Smooth muscle cell (in vitro differentiated cells): Measurements from ENCODE around the gene RYR1. TPM values are rescaled to one million over a fixed set of nuclear protein-coding genes. Genes with fewer than 3 reads are reported as not detected.
"Not testable (repeated sequence)": the region's sequence is repeated elsewhere in the genome, so short reads cannot be mapped to it uniquely, and the experiment has no call there.

ENCODE experiments used
- DNase-seq: peaks from one replicate; lab custom pipeline; 2025; ENCODE audit not compliant: unreplicated experiment; lab: John Stamatoyannopoulos, UW
- H2AFZ ChIP-seq: fragments of 200-600 bp; sonication (generic); 2 replicates; pipeline ENCODE4 v1.6.0; 2016; ENCODE audit warnings: antibody characterized with exemption, low read depth, mild to moderate bottlenecking
- H3F3A ChIP-seq: fragments of 200-600 bp; sonication (generic); 2 replicates; pipeline ENCODE4 v1.6.0; 2017; ENCODE audit warnings: antibody characterized with exemption, low read depth
- H3K27ac ChIP-seq: fragments of 200-600 bp; sonication (generic); 2 replicates; pipeline ENCODE4 v1.5.1; 2016; ENCODE audit warnings: low read depth, mild to moderate bottlenecking
- H3K27me3 ChIP-seq: fragments of 200-600 bp; sonication (generic); 2 replicates; pipeline ENCODE4 v1.6.1; 2016; ENCODE audit warnings: low read depth, mild to moderate bottlenecking
- H3K36me3 ChIP-seq: fragments of 200-600 bp; sonication (generic); 2 replicates; pipeline ENCODE4 v1.5.1; 2016; ENCODE audit warnings: low read depth
- H3K4me1 ChIP-seq: fragments of 200-600 bp; sonication (generic); 2 replicates; pipeline ENCODE4 v1.5.1; 2016; ENCODE audit warnings: low read depth
- H3K4me2 ChIP-seq: fragments of 200-600 bp; sonication (generic); 2 replicates; pipeline ENCODE4 v1.6.0; 2016; ENCODE audit warnings: mild to moderate bottlenecking
- H3K4me3 ChIP-seq: fragments of 200-600 bp; sonication (generic); 2 replicates; pipeline ENCODE4 v1.5.1; 2016; ENCODE audit warnings: mild to moderate bottlenecking
- H3K79me2 ChIP-seq: fragments of 200-600 bp; sonication (generic); 2 replicates; pipeline ENCODE4 v1.6.0; 2016; ENCODE audit warnings: low read depth, mild to moderate bottlenecking
- H3K9ac ChIP-seq: fragments of 200-600 bp; sonication (generic); 2 replicates; pipeline ENCODE4 v1.6.0; 2016; ENCODE audit warnings: low read depth
- H3K9me3 ChIP-seq: fragments of 200-600 bp; sonication (generic); replicated peaks from 2 replicates; pipeline ENCODE4 v1.5.1; 2016; ENCODE audit warnings: low read depth
- H4K20me1 ChIP-seq: fragments of 200-600 bp; sonication (generic); 2 replicates; pipeline ENCODE4 v1.6.0; 2016; ENCODE audit warnings: low read depth
- WGBS: methylation state at CpG from one replicate; pipeline ENCODE4 v1.1.7; 2016; ENCODE audit warnings: low lambda C conversion rate; 5-methylcytosine and 5-hydroxymethylcytosine counted together
- polyA plus RNA-seq: library from polyadenylated mRNA; unstranded; fragments of >200 nt; fragmentation: Nextera tagmentation; extraction: Ambion mirVana; gene quantifications from 2 replicates; pipeline ENCODE4 v1.2.1, GENCODE V29; 2016
- total RNA-seq: library from RNA; depleted of rRNA; stranded (reverse); fragments of >200 nt; gene quantifications from 2 replicates; pipeline ENCODE4 v1.2.3, GENCODE V29; 2014
- TF ChIP-seq, protein P1 (sequence below): fragments of 200-600 bp; sonication (generic); IDR thresholded peaks from 2 replicates; pipeline ENCODE4 v1.5.1; 2017; ENCODE audit warnings: borderline replicate concordance, mild to moderate bottlenecking, antibody characterized with exemption; ENCODE audit not compliant: insufficient read depth, poor library complexity, severe bottlenecking

The RYR1 gene
- total and polyA plus RNA-seq, 2 experiments from 2014 or later = 0.31 to 0.95 TPM

DNA sequence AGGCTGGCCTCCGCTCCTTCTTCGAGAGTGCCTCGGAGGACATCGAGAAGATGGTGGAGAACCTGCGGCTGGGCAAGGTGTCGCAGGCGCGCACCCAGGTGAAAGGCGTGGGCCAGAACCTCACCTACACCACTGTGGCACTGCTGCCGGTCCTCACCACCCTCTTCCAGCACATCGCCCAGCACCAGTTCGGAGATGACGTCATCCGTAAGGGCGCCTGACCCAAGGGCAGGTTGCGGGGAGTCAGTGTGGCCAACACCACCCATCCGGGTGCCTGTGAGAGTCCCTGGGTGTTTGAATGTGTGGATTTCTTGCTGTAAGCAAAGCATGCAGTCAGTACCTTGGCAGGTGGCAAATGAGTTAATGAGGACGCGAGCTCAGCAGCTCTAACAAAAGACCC is 78.8 kb downstream of the RYR1 start:
- Histone ChIP-seq H3K9ac (no peak overlapping the region), H3K27ac (no peak overlapping the region), H3K27me3 (no peaks in the 10 kb centered on the region), H3K4me1 (no peaks in the 10 kb centered on the region), H4K20me1 (no peaks in the 10 kb centered on the region), H2AFZ (no peak overlapping the region), H3K36me3 (no peaks in the 10 kb centered on the region), H3F3A (no peaks in the 10 kb centered on the region), H3K4me3 (no peak overlapping the region), H3K4me2 (no peak overlapping the region), H3K9me3 (no peaks in the 10 kb centered on the region), H3K79me2 (no peaks in the 10 kb centered on the region)
- 96% methylated on average over 17 of the region's 19 CpGs for WGBS
- TF ChIP-seq, protein P1, sequence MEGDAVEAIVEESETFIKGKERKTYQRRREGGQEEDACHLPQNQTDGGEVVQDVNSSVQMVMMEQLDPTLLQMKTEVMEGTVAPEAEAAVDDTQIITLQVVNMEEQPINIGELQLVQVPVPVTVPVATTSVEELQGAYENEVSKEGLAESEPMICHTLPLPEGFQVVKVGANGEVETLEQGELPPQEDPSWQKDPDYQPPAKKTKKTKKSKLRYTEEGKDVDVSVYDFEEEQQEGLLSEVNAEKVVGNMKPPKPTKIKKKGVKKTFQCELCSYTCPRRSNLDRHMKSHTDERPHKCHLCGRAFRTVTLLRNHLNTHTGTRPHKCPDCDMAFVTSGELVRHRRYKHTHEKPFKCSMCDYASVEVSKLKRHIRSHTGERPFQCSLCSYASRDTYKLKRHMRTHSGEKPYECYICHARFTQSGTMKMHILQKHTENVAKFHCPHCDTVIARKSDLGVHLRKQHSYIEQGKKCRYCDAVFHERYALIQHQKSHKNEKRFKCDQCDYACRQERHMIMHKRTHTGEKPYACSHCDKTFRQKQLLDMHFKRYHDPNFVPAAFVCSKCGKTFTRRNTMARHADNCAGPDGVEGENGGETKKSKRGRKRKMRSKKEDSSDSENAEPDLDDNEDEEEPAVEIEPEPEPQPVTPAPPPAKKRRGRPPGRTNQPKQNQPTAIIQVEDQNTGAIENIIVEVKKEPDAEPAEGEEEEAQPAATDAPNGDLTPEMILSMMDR = no peak
- no peak for DNase-seq

DNA sequence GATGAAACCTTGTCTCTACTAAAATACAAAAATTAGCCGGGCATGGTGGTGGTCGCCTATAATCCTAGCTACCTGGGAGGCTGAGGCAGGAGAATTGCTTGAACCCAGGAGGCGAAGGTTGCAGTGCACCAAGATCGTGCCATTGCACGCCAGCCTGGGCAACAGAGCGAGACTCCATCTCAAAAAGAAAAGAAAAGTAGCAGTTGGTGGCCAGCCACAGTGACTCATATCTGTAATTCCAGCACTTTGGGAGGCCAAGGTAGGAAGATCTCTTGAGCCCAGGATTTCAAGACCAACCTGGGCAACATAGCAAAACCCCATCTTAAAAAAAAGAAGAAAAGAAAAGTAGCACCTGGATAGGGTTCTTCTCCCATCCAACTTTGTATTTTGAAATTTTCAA is 79.7 kb downstream of the RYR1 start:
- not testable (repeated sequence) for H3K27me3 ChIP-seq, H2AFZ ChIP-seq, H3K9me3 ChIP-seq, H3K9ac ChIP-seq, H3K4me3 ChIP-seq, H3K79me2 ChIP-seq, H3F3A ChIP-seq, H3K4me2 ChIP-seq, H4K20me1 ChIP-seq, H3K27ac ChIP-seq, H3K36me3 ChIP-seq, DNase-seq, H3K4me1 ChIP-seq
- 94% methylated on average over 6 of the region's 6 CpGs for WGBS

DNA sequence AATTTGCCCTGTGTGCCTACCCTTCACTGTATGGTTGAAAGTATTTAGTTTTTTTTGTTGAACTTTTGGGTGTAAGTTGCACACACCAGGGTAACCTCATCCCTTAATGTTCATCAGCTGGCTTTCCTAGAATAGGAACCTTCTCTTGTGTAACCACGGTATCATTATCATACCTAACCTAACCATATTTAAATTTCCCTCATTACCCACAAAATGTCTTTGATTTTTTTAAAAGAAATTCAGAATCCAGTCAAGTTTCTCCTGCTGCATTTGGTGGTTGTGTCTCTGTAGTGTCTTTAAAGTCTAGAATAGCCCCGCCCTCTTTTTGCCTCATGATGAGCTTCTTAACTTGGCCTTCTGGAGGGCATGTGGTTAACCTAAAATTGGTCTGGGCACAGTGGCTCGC is 80.3 kb downstream of the RYR1 start:
- no peaks in the 10 kb centered on the region for H4K20me1 ChIP-seq
- H3K4me2 ChIP-seq = no peak overlapping the region
- H3F3A ChIP-seq = no peaks in the 10 kb centered on the region
- no peak overlapping the region for H3K4me3 ChIP-seq
- TF ChIP-seq, protein P1 = no peak
- H3K9me3 ChIP-seq = no peaks in the 10 kb centered on the region
- H3K79me2 ChIP-seq = no peaks in the 10 kb centered on the region
- H2AFZ ChIP-seq = no peak overlapping the region
- H3K9ac ChIP-seq = no peak overlapping the region
- no peaks in the 10 kb centered on the region for H3K27me3 ChIP-seq
- no peak overlapping the region for H3K27ac ChIP-seq
- no peak for DNase-seq
- 83% methylated on average over 3 of the region's 3 CpGs for WGBS
- H3K4me1 ChIP-seq = no peaks in the 10 kb centered on the region
- no peaks in the 10 kb centered on the region for H3K36me3 ChIP-seq

DNA sequence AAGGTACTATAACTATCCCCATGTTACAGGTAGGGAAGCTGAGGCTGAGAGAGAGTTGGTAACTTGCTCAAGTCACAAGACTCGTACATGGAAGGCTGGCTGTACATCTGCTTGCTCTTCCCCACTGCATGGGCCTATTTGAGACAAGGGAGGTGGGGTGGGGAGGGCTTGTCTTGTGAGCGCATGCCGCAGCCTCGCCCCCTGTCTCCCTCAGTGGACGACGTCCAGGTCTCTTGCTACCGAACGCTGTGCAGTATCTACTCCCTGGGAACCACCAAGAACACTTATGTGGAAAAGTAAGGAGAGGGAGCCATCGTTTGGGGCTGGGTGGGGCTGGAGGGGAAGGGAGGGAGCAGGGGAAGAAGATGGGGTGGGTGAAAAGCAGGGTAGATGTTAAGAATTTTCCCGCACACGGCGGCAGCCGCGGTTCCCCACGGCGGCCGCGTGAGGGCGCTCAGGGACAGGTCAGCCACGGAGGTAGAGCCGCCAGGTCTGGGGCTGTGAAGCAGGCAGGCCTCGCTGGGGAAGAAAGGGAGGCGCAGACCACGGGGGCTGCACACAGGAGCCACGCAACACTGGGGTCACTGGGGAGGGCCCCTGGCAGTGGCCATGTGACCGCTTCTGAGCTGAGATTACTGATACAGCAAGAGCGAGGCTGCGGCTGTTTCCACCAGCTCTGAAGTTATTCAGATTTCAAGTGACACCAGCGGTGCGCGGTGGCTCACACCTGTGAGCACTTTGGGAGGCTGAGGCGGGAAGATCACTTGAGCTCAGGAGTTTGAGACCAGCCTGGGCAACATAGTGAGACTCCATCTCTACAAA is 81.5 kb downstream of the RYR1 start:
- DNase-seq = peak; percentile 32
- Histone ChIP-seq H3K9me3 (no peaks in the 10 kb centered on the region), H3K27me3 (no peaks in the 10 kb centered on the region), H3K79me2 (no peaks in the 10 kb centered on the region), H4K20me1 (no peaks in the 10 kb centered on the region), H3K4me1 (no peaks in the 10 kb centered on the region), H3K27ac (no peak overlapping the region), H3K9ac (no peak overlapping the region), H3K4me2 (peak overlapping the region; percentile 57), H2AFZ (peak overlapping the region; percentile 84), H3F3A (no peaks in the 10 kb centered on the region), H3K4me3 (no peak overlapping the region), H3K36me3 (no peaks in the 10 kb centered on the region)
- WGBS = 37% methylated on average over 32 of the region's 32 CpGs
- TF ChIP-seq, protein P1 = peak; percentile 90
